CD4-positive, alpha-beta memory T cell (primary cell): Measurements from ENCODE around the gene TOMT. TPM values are rescaled to one million over a fixed set of nuclear protein-coding genes. Genes with fewer than 3 reads are reported as not detected.
"Not testable (repeated sequence)": the region's sequence is repeated elsewhere in the genome, so short reads cannot be mapped to it uniquely, and the experiment has no call there.

Source experiments
- CTCF ChIA-PET: fragments of 350-600 bp; sonication (Branson Sonifier 250); formaldehyde crosslinking; loops from one replicate; lab custom pipeline; 2021; ENCODE audit warnings: inconsistent platforms; ENCODE audit not compliant: partially characterized antibody; lab: Charles Lee
- POLR2A ChIA-PET: fragments of 350-600 bp; sonication (Branson Sonifier 250); formaldehyde crosslinking; loops from one replicate; lab custom pipeline; 2021; ENCODE audit not compliant: partially characterized antibody; lab: Charles Lee
- DNase-seq, 5 donors: peaks; one replicate each; pipeline versions ENCODE4 v3.0.0 to v3.0.0-alpha.2; 2020 to 2022; ENCODE audit warnings: mixed read lengths in 1 of 5
- H3K27ac ChIP-seq: one replicate; pipeline ENCODE4 v1.7.0; 2013; ENCODE audit warnings: low read depth, low read length
- H3K27me3 ChIP-seq: 2 replicates; pipeline ENCODE4 v1.7.0; 2013; ENCODE audit warnings: mild to moderate bottlenecking, low read length, moderate library complexity; ENCODE audit not compliant: insufficient read depth
- H3K36me3 ChIP-seq: 2 replicates; pipeline ENCODE4 v1.7.0; 2013; ENCODE audit warnings: mild to moderate bottlenecking, low read length, moderate library complexity; ENCODE audit not compliant: insufficient read depth
- H3K4me1 ChIP-seq: 2 replicates; pipeline ENCODE4 v1.7.0; 2013; ENCODE audit warnings: mild to moderate bottlenecking, low read length, moderate library complexity; ENCODE audit not compliant: insufficient read depth
- H3K4me3 ChIP-seq, 2 donors: one replicate each; pipeline ENCODE4 v1.7.0; 2013; ENCODE audit warnings: low read length in 2 of 2, mild to moderate bottlenecking in 1 of 2
- H3K9me3 ChIP-seq, 2 donors: one replicate each; pipeline ENCODE4 v1.7.0; 2013; ENCODE audit warnings: low read length in 2 of 2, control low read depth in 1 of 2; ENCODE audit not compliant: control insufficient read depth in 1 of 2
- H3K27ac Mint-ChIP-seq, 7 donors: one replicate each; pipeline ENCODE4 v1.8.0; 2020 to 2021; ENCODE audit warnings: mixed read lengths in 7 of 7, mild to moderate bottlenecking in 6 of 7, inconsistent platforms in 3 of 7, moderate library complexity in 3 of 7
- H3K27me3 Mint-ChIP-seq, 2 donors: one replicate each; pipeline ENCODE4 v1.8.0; 2020 to 2021; ENCODE audit warnings: mixed read lengths in 2 of 2
- H3K36me3 Mint-ChIP-seq, 2 donors: one replicate each; pipeline ENCODE4 v1.8.0; 2020 to 2021; ENCODE audit warnings: mixed read lengths in 2 of 2, inconsistent platforms in 1 of 2, mild to moderate bottlenecking in 1 of 2
- H3K4me1 Mint-ChIP-seq, 4 donors: one replicate each; pipeline ENCODE4 v1.8.0; 2020 to 2021; ENCODE audit warnings: mixed read lengths in 4 of 4, mild to moderate bottlenecking in 1 of 4
- H3K4me3 Mint-ChIP-seq, 8 donors: one replicate each; pipeline ENCODE4 v1.8.0; 2020 to 2021; ENCODE audit warnings: mixed read lengths in 8 of 8, mild to moderate bottlenecking in 7 of 8, moderate library complexity in 6 of 8, inconsistent platforms in 3 of 8
- H3K9me3 Mint-ChIP-seq, 8 donors: one replicate each; pipeline ENCODE4 v1.8.0; 2020 to 2021; ENCODE audit warnings: mixed read lengths in 8 of 8, mild to moderate bottlenecking in 5 of 8, inconsistent platforms in 3 of 8, moderate library complexity in 1 of 8
- intact Hi-C: fragments of 100-400 bp; cut with micrococcal nuclease; formaldehyde crosslinking; loops from one replicate; pipeline ENCODE4 v1.15.1; 2023
- polyA plus RNA-seq, 2 donors: library from polyadenylated mRNA; unstranded; fragments of 300-500 nt; fragmentation: Illumina TruSeq; gene quantifications; one replicate each; pipeline ENCODE4 v1.2.3, GENCODE V29; 2021
- total RNA-seq, 2 experiments: library from RNA; stranded (reverse); gene quantifications; one replicate each; pipeline ENCODE4 v1.2.3, GENCODE V29; 2021

Gene TOMT
- total and polyA plus RNA-seq, 4 experiments from 2014 or later: not detected

DNA sequence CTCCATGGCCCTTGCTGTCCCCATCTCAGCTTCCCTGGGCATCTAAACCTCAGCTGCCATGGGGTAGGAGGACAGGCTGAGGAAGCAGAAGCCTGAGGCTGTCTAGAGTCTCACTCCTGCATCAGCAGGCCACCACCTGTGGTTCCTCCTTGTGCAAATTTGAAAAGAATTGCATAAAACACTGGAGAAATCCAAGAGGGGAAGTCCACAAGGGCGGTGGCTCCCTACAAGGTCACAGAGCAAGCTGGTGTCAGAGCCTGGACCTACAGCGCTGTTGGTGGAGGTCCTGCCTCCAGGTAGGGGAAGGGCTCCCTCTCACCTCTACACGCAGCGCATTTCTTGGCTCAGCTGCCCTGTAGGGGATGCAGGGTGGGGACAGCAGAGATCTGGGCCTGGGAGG lies 29.7 kb downstream of the TOMT start, which contains the start of gene FOLR3:
Gene FOLR3 (plus strand): TSS at position 253 of the 400 bp plus-strand sequence. CDS start 228 bp downstream, outside the sequence.
- H3K27me3 Mint-ChIP-seq, H3K9me3 ChIP-seq, H3K4me1 Mint-ChIP-seq, H3K4me1 ChIP-seq, H3K4me3 Mint-ChIP-seq, H3K27ac ChIP-seq, DNase-seq, H3K36me3 Mint-ChIP-seq, H3K27ac Mint-ChIP-seq, H3K9me3 Mint-ChIP-seq, H3K36me3 ChIP-seq, H3K27me3 ChIP-seq, intact Hi-C loops, POLR2A ChIA-PET, H3K4me3 ChIP-seq: not testable (repeated sequence)
- CTCF ChIA-PET: interaction anchor here (1.3 kb wide), 2 partner anchors 8 to 110 kb away, joined by 4 to 5 read pairs; no protein-coding TSS in a partner anchor

DNA sequence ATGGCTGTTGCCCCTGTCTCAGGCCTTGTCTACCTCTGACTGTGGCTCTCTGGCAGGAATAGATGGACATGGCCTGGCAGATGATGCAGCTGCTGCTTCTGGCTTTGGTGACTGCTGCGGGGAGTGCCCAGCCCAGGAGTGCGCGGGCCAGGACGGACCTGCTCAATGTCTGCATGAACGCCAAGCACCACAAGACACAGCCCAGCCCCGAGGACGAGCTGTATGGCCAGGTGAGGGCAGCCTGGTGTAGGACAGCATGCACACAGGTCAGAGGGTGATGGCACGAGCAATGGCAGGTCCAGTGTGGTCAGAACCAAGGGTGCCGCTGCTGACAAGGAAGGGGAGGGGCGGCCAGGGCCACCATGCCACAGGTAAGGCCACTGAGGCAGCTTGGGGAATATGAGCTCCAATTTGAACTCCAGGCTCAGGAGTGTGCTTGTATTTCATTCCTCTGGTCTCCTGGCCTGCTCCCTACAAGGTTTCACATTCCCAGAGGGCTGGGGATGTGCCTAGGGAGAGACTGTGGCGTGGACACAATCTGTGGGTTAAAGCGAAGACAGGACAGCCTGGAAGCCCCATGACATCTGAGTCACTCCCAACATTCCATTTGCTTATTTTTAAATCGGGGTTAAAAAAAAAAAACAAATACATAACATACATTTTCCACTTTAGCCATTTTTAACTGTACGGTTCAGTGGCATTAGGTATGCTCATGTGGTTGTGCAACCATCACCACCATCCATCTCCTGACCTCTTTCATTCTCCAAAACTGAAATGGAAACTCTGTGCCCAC lies 30.4 kb downstream of the TOMT start:
- Mint-ChIP-seq H3K4me1 (peaks cover 0 to 7% (median 3%) of the 10 kb centered on the region in 4 donors), H3K4me3 (no peak overlapping the region), H3K36me3 (no peaks in the 10 kb centered on the region), H3K9me3 (no peaks in the 10 kb centered on the region), H3K27me3 (peaks cover 2 to 7% of the 10 kb centered on the region in 2 donors), H3K27ac (no peak overlapping the region)
- no peaks in the 10 kb centered on the region for H3K4me1 ChIP-seq
- DNase-seq: no peak
- no peaks in the 10 kb centered on the region for H3K9me3 ChIP-seq
- CTCF ChIA-PET: interaction anchor here (1.3 kb wide), 2 partner anchors 8 to 111 kb away, joined by 4 to 5 read pairs; no protein-coding TSS in a partner anchor
- H3K27me3 ChIP-seq: no peaks in the 10 kb centered on the region
- no peak overlapping the region for H3K27ac ChIP-seq
- intact Hi-C loops: no loop called here
- POLR2A ChIA-PET: no interaction called here
- no peaks in the 10 kb centered on the region for H3K36me3 ChIP-seq
- H3K4me3 ChIP-seq: no peak overlapping the region

DNA sequence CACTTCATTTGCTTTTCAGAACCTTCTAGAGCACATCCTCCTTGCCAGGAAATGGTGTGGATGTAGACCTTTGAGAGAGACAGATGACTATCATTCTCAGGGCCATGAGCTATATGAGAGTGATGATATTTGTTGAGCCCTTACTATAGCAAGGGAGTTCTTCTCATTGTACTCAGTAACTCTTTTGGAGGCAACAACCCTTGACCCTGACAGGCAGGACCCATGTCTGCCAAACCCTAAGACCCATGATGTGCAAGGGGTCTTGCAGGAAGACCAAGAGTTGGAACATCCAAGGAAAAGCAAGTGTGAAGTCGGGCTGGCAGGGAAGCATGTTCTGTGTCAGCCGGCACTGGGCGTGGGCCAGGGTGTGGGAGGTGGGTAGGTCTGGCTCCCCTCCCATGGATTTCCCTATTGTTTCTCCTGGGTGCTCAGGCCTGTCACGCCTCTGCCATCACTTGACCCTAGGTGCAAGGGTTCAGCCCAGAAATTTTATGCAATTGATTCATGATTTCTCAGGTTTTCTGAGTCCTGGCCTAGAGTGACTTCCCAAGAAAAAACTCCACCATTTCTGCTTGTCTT lies 31.0 kb downstream of the TOMT start:
- intact Hi-C loops: no loop called here
- Mint-ChIP-seq H3K27me3 (peaks cover 2 to 7% of the 10 kb centered on the region in 2 donors), H3K4me3 (no peak overlapping the region), H3K4me1 (peaks cover 0 to 11% (median 5%) of the 10 kb centered on the region in 4 donors), H3K36me3 (no peaks in the 10 kb centered on the region), H3K9me3 (no peaks in the 10 kb centered on the region), H3K27ac (no peak overlapping the region)
- ChIA-PET POLR2A (no interaction called here), CTCF (interaction anchor here (1.3 kb wide), 1 partner anchor 112 kb away, joined by 4 read pairs; no protein-coding TSS in a partner anchor)
- no peaks in the 10 kb centered on the region for H3K27me3 ChIP-seq
- no peaks in the 10 kb centered on the region for H3K4me1 ChIP-seq
- no peaks in the 10 kb centered on the region for H3K9me3 ChIP-seq
- no peak overlapping the region for H3K27ac ChIP-seq
- DNase-seq: no peak
- no peak overlapping the region for H3K4me3 ChIP-seq
- no peaks in the 10 kb centered on the region for H3K36me3 ChIP-seq

GRCh38 chr11:72138821-72139390 lies 33.2 kb downstream of the TOMT start:
- no peak overlapping the region for H3K27ac ChIP-seq
- no peaks in the 10 kb centered on the region for H3K36me3 Mint-ChIP-seq
- H3K4me3 Mint-ChIP-seq: no peak overlapping the region
- ChIA-PET CTCF (interaction anchor here (0.8 kb wide), 1 partner anchor 162 kb away, joined by 3 read pairs; no protein-coding TSS in a partner anchor), POLR2A (no interaction called here)
- peaks cover 1 to 12% (median 5%) of the 10 kb centered on the region in 4 donors for H3K4me1 Mint-ChIP-seq
- no peaks in the 10 kb centered on the region for H3K4me1 ChIP-seq
- peaks cover 0 to 5% of the 10 kb centered on the region in 2 donors for H3K27me3 Mint-ChIP-seq
- intact Hi-C loops: no loop called here
- no peaks in the 10 kb centered on the region for H3K9me3 Mint-ChIP-seq
- H3K27ac Mint-ChIP-seq: no peak overlapping the region
- H3K27me3 ChIP-seq: no peaks in the 10 kb centered on the region
- no peaks in the 10 kb centered on the region for H3K9me3 ChIP-seq
- DNase-seq: no peak
- no peak overlapping the region for H3K4me3 ChIP-seq
- no peaks in the 10 kb centered on the region for H3K36me3 ChIP-seq

DNA sequence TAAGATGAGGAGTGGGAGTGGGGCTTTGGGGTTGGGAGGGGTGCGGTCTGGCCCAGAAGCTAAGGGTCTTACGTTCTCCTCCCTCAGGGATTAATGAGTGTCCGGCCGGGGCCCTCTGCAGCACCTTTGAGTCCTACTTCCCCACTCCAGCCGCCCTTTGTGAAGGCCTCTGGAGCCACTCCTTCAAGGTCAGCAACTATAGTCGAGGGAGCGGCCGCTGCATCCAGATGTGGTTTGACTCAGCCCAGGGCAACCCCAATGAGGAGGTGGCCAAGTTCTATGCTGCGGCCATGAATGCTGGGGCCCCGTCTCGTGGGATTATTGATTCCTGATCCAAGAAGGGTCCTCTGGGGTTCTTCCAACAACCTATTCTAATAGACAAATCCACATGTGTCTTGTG lies 33.8 kb downstream of the TOMT start:
- no peak for DNase-seq
- Histone ChIP-seq H3K27ac (no peak overlapping the region), H3K9me3 (no peaks in the 10 kb centered on the region), H3K27me3 (no peaks in the 10 kb centered on the region), H3K4me3 (no peak overlapping the region), H3K4me1 (no peaks in the 10 kb centered on the region), H3K36me3 (no peaks in the 10 kb centered on the region)
- H3K9me3 Mint-ChIP-seq: no peaks in the 10 kb centered on the region
- H3K36me3 Mint-ChIP-seq: no peaks in the 10 kb centered on the region
- H3K4me1 Mint-ChIP-seq: peaks cover 2 to 14% (median 6%) of the 10 kb centered on the region in 4 donors
- no peak overlapping the region for H3K27ac Mint-ChIP-seq
- ChIA-PET CTCF (no interaction called here), POLR2A (no interaction called here)
- peaks cover 0 to 8% of the 10 kb centered on the region in 2 donors for H3K27me3 Mint-ChIP-seq
- intact Hi-C loops: no loop called here
- no peak overlapping the region for H3K4me3 Mint-ChIP-seq

- Mint-ChIP-seq H3K9me3 (no peaks in the 10 kb centered on the region), H3K4me1 (peaks cover 2 to 14% (median 6%) of the 10 kb centered on the region in 4 donors), H3K4me3 (no peak overlapping the region), H3K36me3 (no peaks in the 10 kb centered on the region), H3K27me3 (peaks cover 0 to 8% of the 10 kb centered on the region in 2 donors), H3K27ac (no peak overlapping the region)
- intact Hi-C loops: no loop called here
- Histone ChIP-seq H3K4me3 (no peak overlapping the region), H3K36me3 (no peaks in the 10 kb centered on the region), H3K27ac (no peak overlapping the region), H3K4me1 (no peaks in the 10 kb centered on the region), H3K27me3 (no peaks in the 10 kb centered on the region), H3K9me3 (no peaks in the 10 kb centered on the region)
- POLR2A ChIA-PET: interaction anchor here (1.0 to 1.2 kb wide), 2 partner anchors 38 to 100 kb away, joined by 3 read pairs; partner anchors contain the start of gene LAMTOR1
- CTCF ChIA-PET: interaction anchor here (2.2 kb wide), 1 partner anchor 115 kb away, joined by 15 read pairs; no protein-coding TSS in a partner anchor
- no peak for DNase-seq
Measured at GRCh38 chr11:72140661-72141060, 34.9 kb downstream of the TOMT start.

- Histone ChIP-seq H3K27ac (no peak overlapping the region), H3K4me3 (no peak overlapping the region), H3K36me3 (no peaks in the 10 kb centered on the region), H3K4me1 (no peaks in the 10 kb centered on the region), H3K9me3 (no peaks in the 10 kb centered on the region), H3K27me3 (no peaks in the 10 kb centered on the region)
- CTCF ChIA-PET: interaction anchor here (2.2 kb wide), 1 partner anchor 116 kb away, joined by 15 read pairs; no protein-coding TSS in a partner anchor
- H3K9me3 Mint-ChIP-seq: no peaks in the 10 kb centered on the region
- POLR2A ChIA-PET: interaction anchor here (1.0 to 1.2 kb wide), 2 partner anchors 38 to 101 kb away, joined by 3 read pairs; partner anchors contain the start of gene LAMTOR1
- H3K36me3 Mint-ChIP-seq: no peaks in the 10 kb centered on the region
- H3K27me3 Mint-ChIP-seq: peaks cover 0 to 6% of the 10 kb centered on the region in 2 donors
- no peak for DNase-seq
- H3K27ac Mint-ChIP-seq: peak overlapping the region in 1 of 7 donors; percentile 13
- H3K4me1 Mint-ChIP-seq: peaks cover 2 to 14% (median 6%) of the 10 kb centered on the region in 4 donors
- intact Hi-C loops: no loop called here
- no peak overlapping the region for H3K4me3 Mint-ChIP-seq
Measured at GRCh38 chr11:72141066-72141465, 35.3 kb downstream of the TOMT start.
